ENCODE data around the gene ZNF800. TPM values are rescaled to one million over a fixed set of nuclear protein-coding genes. Genes with fewer than 3 reads are reported as not detected.

ZNF800 gene
- total and polyA plus RNA-seq, 2 of the 8 experiments (the other 6 are each of a cell fraction or from before 2014, with no cell fraction given): 1.0 to 6.5 TPM

GRCh38 chr7:127393368-127394058 lies 1.0 kb upstream of the ZNF800 start:
- CTCF ChIA-PET (ENCODE audit: partially characterized antibody): interaction anchor here (1.0 to 3.0 kb wide), 4 partner anchors 10 to 207 kb away, joined by 3 to 12 read pairs (median 3); no protein-coding TSS in a partner anchor
- 11% methylated on average over 22 of the region's 28 CpGs; no CpG with 5 or more reads in 1 of the 2 experiments for WGBS, 2 experiments (ENCODE audit: extremely low coverage in 1 of 2, insufficient coverage in 1 of 2, insufficient read length in 1 of 2, insufficient replicate concordance in 2 of 2, low coverage in 1 of 2, low lambda C conversion rate in 2 of 2, missing lambda C conversion rate in 1 of 2)
- TF ChIP-seq TAF1 (IDR thresholded peaks at IDR 0.05; ENCODE audit: low read depth, low read length) (no peak), MAX (IDR thresholded peaks at IDR 0.05) (peak; percentile 68; the same call in 1 of the 2 replicates), BRCA1 (IDR thresholded peaks at IDR 0.05; ENCODE audit: low read depth, low read length) (no peak), RNF2 (IDR thresholded peaks at IDR 0.05; ENCODE audit: borderline replicate concordance, low read depth, low read length, missing control alignments, poor library complexity, severe bottlenecking) (peak; percentile 43), SUZ12 (IDR thresholded peaks at IDR 0.05; ENCODE audit: low read length) (peak; percentile 45)

More at GRCh38 chr7:127393368-127394058, 1.0 kb upstream of the ZNF800 start:
- no peak overlapping the region for H2BK20ac ChIP-seq (ENCODE audit: low read length)
- H3K79me1 ChIP-seq (ENCODE audit: low read depth, low read length): no peaks in the 10 kb centered on the region; the same call in 1 of the 2 replicates
- H3K14ac ChIP-seq (ENCODE audit: insufficient read length): no peak overlapping the region
- no peaks in the 10 kb centered on the region for H3K9me3 ChIP-seq (ENCODE audit: insufficient read depth in 2 of 2, low read depth in 1 of 2, low read length in 1 of 2)
- peaks cover 5 to 33% (median 21%) of the 10 kb centered on the region in 4 experiments for H3K27me3 ChIP-seq (replicated peaks in 1 of 4; ENCODE audit: control insufficient read depth in 3 of 4, extremely low read depth in 1 of 4, insufficient read depth in 3 of 4, low read length in 3 of 4)
- H2BK5ac ChIP-seq (ENCODE audit: low read depth, low read length): no peak overlapping the region
- H3K4me1 ChIP-seq (replicated peaks in 1 of 4; ENCODE audit: control insufficient read depth in 3 of 4, insufficient read depth in 4 of 4, low read length in 3 of 4): peaks cover 0 to 4% (median 0%) of the 10 kb centered on the region in 4 experiments; a peak in 2 of 7 replicates
- no peak overlapping the region for H3K18ac ChIP-seq (ENCODE audit: extremely low read depth, low read length)
- no peak overlapping the region for H4K5ac ChIP-seq (ENCODE audit: insufficient read length, low read depth, low read length)
- no peaks in the 10 kb centered on the region; a peak in 1 of 8 replicates for H3K36me3 ChIP-seq (ENCODE audit: control insufficient read depth in 2 of 4, insufficient read depth in 4 of 4, low read length in 3 of 4)
- H4K8ac ChIP-seq (ENCODE audit: extremely low read depth, insufficient read depth, low read length): no peak overlapping the region
- H2BK12ac ChIP-seq (ENCODE audit: low read depth, low read length): no peak overlapping the region
- peaks cover 0 to 2% of the 10 kb centered on the region in 2 experiments for H4K20me1 ChIP-seq (replicated peaks in 1 of 2; ENCODE audit: control insufficient read depth in 1 of 2, insufficient read depth in 2 of 2, low read length in 2 of 2)
- DNase-seq (ENCODE audit: low read depth in 1 of 2, low spot score in 2 of 2) (peak in 1 of 2 experiments; percentile 51), FAIRE-seq (no peak)
- no peak overlapping the region for H3K4ac ChIP-seq (replicated peaks; ENCODE audit: insufficient read length, low read depth, low read length)
- H2BK15ac ChIP-seq (ENCODE audit: low read length): no peak overlapping the region
- H3K56ac ChIP-seq (replicated peaks; ENCODE audit: insufficient read length, low read depth, low read length): no peak overlapping the region
- H3K23ac ChIP-seq (ENCODE audit: insufficient read length): no peak overlapping the region
- H4K91ac ChIP-seq (replicated peaks; ENCODE audit: insufficient read length, low read length): no peak overlapping the region
- H3K79me2 ChIP-seq (ENCODE audit: control insufficient read depth in 1 of 2, insufficient read depth in 2 of 2, low read length in 2 of 2): no peaks in the 10 kb centered on the region
- H3K27ac ChIP-seq (ENCODE audit: low read depth, low read length): no peak overlapping the region
- H3K4me3 ChIP-seq (ENCODE audit: extremely low read depth in 1 of 4, insufficient read depth in 2 of 4, low read depth in 3 of 4, low read length in 4 of 4): peak overlapping the region; percentile 59 to 99 (median 73); a peak in 7 of 8 replicates
- POLR2A ChIA-PET (ENCODE audit: partially characterized antibody): no interaction called here
- no peak overlapping the region for H2AK5ac ChIP-seq (ENCODE audit: low read depth, low read length)
- H2AFZ ChIP-seq (ENCODE audit: low read length): 0 out of 2 replicates have a peak overlapping the region, but pooled peaks have one; percentile 68
- H3K23me2 ChIP-seq (ENCODE audit: low read depth, low read length): peaks cover 14% of the 10 kb centered on the region; the same call in 1 of the 2 replicates
- H3K4me2 ChIP-seq (ENCODE audit: insufficient read depth in 1 of 2, low read depth in 2 of 2, low read length in 2 of 2): peak overlapping the region; percentile 93 to 94
- no peak overlapping the region for H3K9ac ChIP-seq (replicated peaks in 1 of 4; ENCODE audit: extremely low read depth in 1 of 4, low read depth in 3 of 4, low read length in 3 of 4)
- H2BK120ac ChIP-seq (replicated peaks; ENCODE audit: low read depth, low read length): no peak overlapping the region
